K562 (cell line): ENCODE data around the gene PRM1. TPM values are rescaled to one million over a fixed set of nuclear protein-coding genes. Genes with fewer than 3 reads are reported as not detected.
A peak's percentile ranks its signal among the peaks of the same experiment; 100 is the strongest.

Experiments
- ASH1L ChIP-seq: fragments of 450-650 bp; IDR thresholded peaks from 2 replicates; pipeline ENCODE4 v1.6.1; 2018; ENCODE audit warnings: borderline replicate concordance, mild to moderate bottlenecking, low read depth; ENCODE audit not compliant: partially characterized antibody
- CXXC5 ChIP-seq: fragments of 250-450 bp; sonication (Bioruptor Pico); IDR thresholded peaks from 2 replicates; pipeline ENCODE4 v1.8.0; 2022; ENCODE audit warnings: inconsistent platforms, mild to moderate bottlenecking, moderate library complexity
- FOXJ3 ChIP-seq: sonication (generic); formaldehyde crosslinking; IDR thresholded peaks from 2 replicates; pipeline ENCODE4 v1.4.0; 2020; ENCODE audit warnings: mild to moderate bottlenecking, missing genetic modification reagents
- MAFK ChIP-seq: IDR thresholded peaks from 2 replicates; pipeline ENCODE4 v1.6.1; 2011; ENCODE audit warnings: low read length, improper control_type of control experiment
- NKRF ChIP-seq: fragments of 450-650 bp; IDR thresholded peaks from 2 replicates; pipeline ENCODE4 v1.6.1; 2016; ENCODE audit warnings: borderline replicate concordance
- ZBTB17 ChIP-seq: fragments of 450-650 bp; formaldehyde crosslinking; IDR thresholded peaks from 2 replicates; pipeline ENCODE4 v1.4.0; 2020; ENCODE audit warnings: mild to moderate bottlenecking
- ZNF311 ChIP-seq: fragments of 250-450 bp; sonication (Bioruptor Pico); IDR thresholded peaks from 2 replicates; pipeline ENCODE4 v1.4.0; 2020; ENCODE audit warnings: mild to moderate bottlenecking, moderate library complexity
- ZNF395 ChIP-seq: fragments of 200-800 bp; sonication (Bioruptor generic); IDR thresholded peaks from 2 replicates; pipeline ENCODE4 v1.6.1; 2017; ENCODE audit warnings: missing genetic modification characterization, missing compliant biosample characterization
- ZNF584 ChIP-seq: fragments of 200-800 bp; sonication (Bioruptor generic); IDR thresholded peaks from 2 replicates; pipeline ENCODE4 v1.6.1; 2016; ENCODE audit warnings: low read depth, mild to moderate bottlenecking, missing genetic modification characterization, missing compliant biosample characterization
- ZNF589 ChIP-seq: fragments of 200-800 bp; sonication (Bioruptor generic); IDR thresholded peaks from 2 replicates; pipeline ENCODE4 v1.6.1; 2016; ENCODE audit warnings: low read depth, missing genetic modification characterization, missing compliant biosample characterization
- polyA plus RNA-seq, 8 experiments: library from polyadenylated mRNA; depleted of rRNA in 4 of 8; stranded (reverse) in 5 of 8; unstranded in 3 of 8; fragments of >200 nt; fragmentation: Nextera tagmentation in 2 of 8; fragmentation: Illumina TruSeq in 1 of 8; extraction: Ambion mirVana in 2 of 8; extraction: Trizol in 1 of 8; gene quantifications; 2 replicates each; pipeline versions ENCODE4 v1.2.1 to v1.2.3, GENCODE V29; 2011 to 2014; ENCODE audit warnings: inconsistent platforms in 1 of 8, missing spikeins in 1 of 8
- total RNA-seq, 7 experiments: library from RNA; depleted of rRNA in 6 of 7; stranded (reverse); fragments of >200 nt in 6 of 7; fragmentation: Illumina TruSeq in 2 of 7; extraction: Trizol in 2 of 7; gene quantifications; 2 replicates each; pipeline versions ENCODE4 v1.2.1 to v1.2.3, GENCODE V29; 2011 to 2021; ENCODE audit warnings: low replicate concordance in 1 of 7
- TF ChIP-seq, protein P1 (sequence below): sonication (generic); formaldehyde crosslinking; IDR thresholded peaks from 2 replicates; pipeline ENCODE4 v1.4.0; 2020; ENCODE audit warnings: mild to moderate bottlenecking, missing genetic modification reagents

Gene PRM1
- total and polyA plus RNA-seq, 9 of the 15 experiments (the other 6 are each of a cell fraction or from before 2014, with no cell fraction given): not detected

- TF ChIP-seq, protein P1, sequence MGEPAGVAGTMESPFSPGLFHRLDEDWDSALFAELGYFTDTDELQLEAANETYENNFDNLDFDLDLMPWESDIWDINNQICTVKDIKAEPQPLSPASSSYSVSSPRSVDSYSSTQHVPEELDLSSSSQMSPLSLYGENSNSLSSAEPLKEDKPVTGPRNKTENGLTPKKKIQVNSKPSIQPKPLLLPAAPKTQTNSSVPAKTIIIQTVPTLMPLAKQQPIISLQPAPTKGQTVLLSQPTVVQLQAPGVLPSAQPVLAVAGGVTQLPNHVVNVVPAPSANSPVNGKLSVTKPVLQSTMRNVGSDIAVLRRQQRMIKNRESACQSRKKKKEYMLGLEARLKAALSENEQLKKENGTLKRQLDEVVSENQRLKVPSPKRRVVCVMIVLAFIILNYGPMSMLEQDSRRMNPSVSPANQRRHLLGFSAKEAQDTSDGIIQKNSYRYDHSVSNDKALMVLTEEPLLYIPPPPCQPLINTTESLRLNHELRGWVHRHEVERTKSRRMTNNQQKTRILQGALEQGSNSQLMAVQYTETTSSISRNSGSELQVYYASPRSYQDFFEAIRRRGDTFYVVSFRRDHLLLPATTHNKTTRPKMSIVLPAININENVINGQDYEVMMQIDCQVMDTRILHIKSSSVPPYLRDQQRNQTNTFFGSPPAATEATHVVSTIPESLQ (CRISPR knock-in tag): peak; percentile 31; the same call in 1 of the 2 replicates
- TF ChIP-seq ZBTB17: no peak
- no peak for TF ChIP-seq MAFK
- TF ChIP-seq ZNF589 (CRISPR knock-in tag): 0 out of 2 replicates have a peak, but pooled peaks have one; percentile 47
- peak; percentile 74; the same call in 1 of the 2 replicates for TF ChIP-seq ZNF395
- TF ChIP-seq ZNF311 (CRISPR knock-in tag): peak; percentile 63
- TF ChIP-seq FOXJ3 (CRISPR knock-in tag): no peak
- 0 out of 2 replicates have a peak, but pooled peaks have one; percentile 47 for TF ChIP-seq ZNF584
- no peak for TF ChIP-seq NKRF
- no peak for TF ChIP-seq ASH1L
- TF ChIP-seq CXXC5: peak; percentile 70
Measured at GRCh38 chr16:11231367-11231970, 49.7 kb downstream of the PRM1 start (continued).
